MM.1S (cell line): ENCODE results near the gene PLEKHA1.

Experiments
- CTCF ChIP-seq: fragments of 300-600 bp; sonication (generic); IDR thresholded peaks from 2 replicates; pipeline ENCODE4 v1.5.1; 2016; ENCODE audit warnings: antibody characterized with exemption, low read length, mixed read lengths
- EZH2 ChIP-seq: fragments of 300-600 bp; sonication (generic); optimal IDR thresholded peaks from 2 replicates; pipeline ENCODE3; 2017; ENCODE audit warnings: low read depth, mild to moderate bottlenecking, antibody characterized with exemption, low read length, mixed read lengths
- EZH2phosphoT487 ChIP-seq: fragments of 300-600 bp; sonication (generic); IDR thresholded peaks from 2 replicates; pipeline ENCODE4 v1.6.1; 2018; ENCODE audit warnings: antibody characterized with exemption, low read length

- TF ChIP-seq CTCF (no peak), EZH2phosphoT487 (no peak), EZH2 (no peak)
Measured at GRCh38 chr10:122388287-122388997, 13.9 kb downstream of the PLEKHA1 start.
